K562 (cell line): ENCODE results near the gene KCTD21. TPM values are rescaled to one million over a fixed set of nuclear protein-coding genes. Genes with fewer than 3 reads are reported as not detected.
A peak's percentile ranks its signal among the peaks of the same experiment; 100 is the strongest.

Experiments
- ATAC-seq: fragments of 200-7000 bp; cut with Tn5 transposase; 3 replicates; pipeline ENCODE4 v1.9.1; 2020; ENCODE audit warnings: moderate library complexity
- BruUV-seq: library from RNA; stranded (reverse); fragments of 400-500 nt; replicated peaks from 2 replicates; lab custom pipeline; 2021; lab: Mats Ljungman, UMichigan
- CTCF ChIA-PET: fragments of 300-600 bp; formaldehyde crosslinking; extraction: SDS; loops from one replicate; lab custom pipeline; 2021; ENCODE audit warnings: low intra/inter-chr PET ratio; lab: Yijun Ruan, JAX
- POLR2A ChIA-PET: fragments of 300-600, 350-650 bp; sonication (Branson Sonifier 250); formaldehyde crosslinking; extraction: SDS; loops from one replicate; lab custom pipeline; 2021; ENCODE audit warnings: antibody characterized with exemption, inconsistent platforms; lab: Yijun Ruan, JAX
- DNase-seq, 4 experiments: peaks; one replicate each; pipeline versions ENCODE4 v3.0.0 to v3.0.0-alpha.2; 2011 to 2018; ENCODE audit warnings: low spot score in 3 of 4, mixed read lengths in 3 of 4; ENCODE audit errors: extremely low read depth in 1 of 4
- FAIRE-seq: peaks from 2 replicates; lab custom pipeline; 2011; peaks lifted over from hg19 to GRCh38; lab: Jason Lieb, UNC
- H2AFZ ChIP-seq: 2 replicates; pipeline ENCODE4 v1.6.0; 2011; ENCODE audit warnings: low read depth, low read length, control low read depth, inconsistent platforms
- H3K27ac ChIP-seq: fragments of 200-600 bp; 3 replicates; pipeline ENCODE4 v1.8.0; 2011; ENCODE audit warnings: low read depth, mild to moderate bottlenecking, control low read depth, inconsistent platforms, low read length, moderate library complexity, mixed read lengths; ENCODE audit errors: extremely low read depth
- H3K27me3 ChIP-seq, 2 experiments: fragments of 300-600 bp in 1 of 2; 2 replicates in 1 of 2; 3 replicates in 1 of 2; pipeline versions ENCODE4 v1.6.0 to v1.8.0; 2011; ENCODE audit warnings: inconsistent platforms in 2 of 2, low read length in 2 of 2, mild to moderate bottlenecking in 1 of 2, mixed read lengths in 1 of 2, moderate library complexity in 1 of 2; ENCODE audit not compliant: control insufficient read depth in 2 of 2, insufficient read depth in 2 of 2
- H3K36me3 ChIP-seq: fragments of 300-600 bp; 3 replicates; pipeline ENCODE4 v1.8.0; 2011; ENCODE audit warnings: mild to moderate bottlenecking, low read length, inconsistent platforms; ENCODE audit not compliant: control insufficient read depth, insufficient read depth
- H3K4me1 ChIP-seq, 2 experiments: fragments of 200-600 bp in 1 of 2; replicated peaks in 1 of 2; 2 replicates in 1 of 2; 3 replicates in 1 of 2; pipeline versions ENCODE4 v1.5.1 to v1.8.0; 2011; ENCODE audit warnings: inconsistent platforms in 2 of 2, low read length in 2 of 2, mild to moderate bottlenecking in 1 of 2, mixed read lengths in 1 of 2, moderate library complexity in 1 of 2; ENCODE audit not compliant: control insufficient read depth in 2 of 2, insufficient read depth in 2 of 2
- H3K4me2 ChIP-seq: 2 replicates; pipeline ENCODE4 v1.6.1; 2011; ENCODE audit warnings: low read length, control low read depth, inconsistent platforms, mixed read lengths; ENCODE audit not compliant: insufficient read depth
- H3K4me3 ChIP-seq: fragments of 200-600 bp; sonication (generic), shearing (Covaris generic); 2 replicates; pipeline ENCODE4 v1.5.1; 2016; ENCODE audit warnings: control low read depth, inconsistent platforms
- H3K79me2 ChIP-seq: fragments of 200-600 bp; 3 replicates; pipeline ENCODE4 v1.8.0; 2011; ENCODE audit warnings: low read length, inconsistent platforms; ENCODE audit not compliant: control insufficient read depth, insufficient read depth
- H3K9ac ChIP-seq, 2 experiments: 2 replicates each; pipeline versions ENCODE4 v1.6.0 to v1.6.1; 2011; ENCODE audit warnings: low read depth in 2 of 2, low read length in 2 of 2, control low read depth in 1 of 2, inconsistent platforms in 1 of 2, mild to moderate bottlenecking in 1 of 2, mixed read lengths in 1 of 2; ENCODE audit not compliant: insufficient read depth in 1 of 2
- H3K9me1 ChIP-seq: one replicate; pipeline ENCODE4 v1.6.0; 2011; ENCODE audit warnings: inconsistent platforms, mild to moderate bottlenecking, low read length, moderate library complexity; ENCODE audit not compliant: control insufficient read depth, insufficient read depth
- H3K9me3 ChIP-seq: replicated peaks from 2 replicates; pipeline ENCODE4 v1.5.1; 2011; ENCODE audit warnings: low read depth, low read length, inconsistent platforms; ENCODE audit not compliant: control insufficient read depth, insufficient read depth
- H4K20me1 ChIP-seq: replicated peaks from 2 replicates; pipeline ENCODE4 v1.6.1; 2011; ENCODE audit warnings: low read length, inconsistent platforms, mixed read lengths; ENCODE audit not compliant: control insufficient read depth, insufficient read depth
- C11orf30 ChIP-seq: fragments of 450-650 bp; IDR thresholded peaks from 2 replicates; pipeline ENCODE4 v1.6.1; 2016; ENCODE audit warnings: low read depth, mild to moderate bottlenecking
- ELF4 ChIP-seq: fragments of 450-650 bp; formaldehyde crosslinking; IDR thresholded peaks from 2 replicates; pipeline ENCODE4 v1.4.0; 2022; ENCODE audit warnings: missing genetic modification characterization
- ETV1 ChIP-seq: fragments of 450-650 bp; conservative IDR thresholded peaks from 2 replicates; pipeline ENCODE4 v1.6.1; 2016; ENCODE audit warnings: missing genetic modification characterization, control low read depth, low read depth, missing compliant biosample characterization
- FOXJ2 ChIP-seq: fragments of 200-800 bp; sonication (Bioruptor generic); IDR thresholded peaks from 2 replicates; pipeline ENCODE4 v1.6.1; 2016; ENCODE audit warnings: missing genetic modification characterization, missing compliant biosample characterization
- HMBOX1 ChIP-seq: sonication (generic); IDR thresholded peaks from 2 replicates; pipeline ENCODE4 v1.6.1; 2016
- JUND ChIP-seq, 2 experiments: IDR thresholded peaks; 2 replicates in 1 of 2; 3 replicates in 1 of 2; pipeline ENCODE4 v1.6.1; 2011; ENCODE audit warnings: borderline replicate concordance in 2 of 2, low read depth in 2 of 2, low read length in 2 of 2, improper control_type of control experiment in 1 of 2, missing biosample characterization in 1 of 2, missing genetic modification characterization in 1 of 2, missing genetic modification reagents in 1 of 2
- L3MBTL2 ChIP-seq: fragments of 450-650 bp; IDR thresholded peaks from 2 replicates; pipeline ENCODE4 v1.6.1; 2016; ENCODE audit warnings: mild to moderate bottlenecking, moderate library complexity
- MYC ChIP-seq, 2 experiments: fragments of 250-450 bp in 1 of 2; sonication (Bioruptor Pico) in 1 of 2; IDR thresholded peaks; 2 replicates each; pipeline versions ENCODE4 v1.5.1 to v1.6.1; 2012 to 2021; ENCODE audit warnings: low read depth in 2 of 2, borderline replicate concordance in 1 of 2, improper control_type of control experiment in 1 of 2, low read length in 1 of 2, mild to moderate bottlenecking in 1 of 2, moderate library complexity in 1 of 2
- NCOA2 ChIP-seq, 2 experiments: fragments of 450-650 bp; IDR thresholded peaks; 2 replicates each; pipeline ENCODE4 v1.6.1; 2018; ENCODE audit warnings: mild to moderate bottlenecking in 2 of 2, moderate library complexity in 1 of 2; ENCODE audit not compliant: partially characterized antibody in 2 of 2
- NFIC ChIP-seq: fragments of 450-650 bp; IDR thresholded peaks from 2 replicates; pipeline ENCODE4 v1.6.1; 2017; ENCODE audit warnings: mild to moderate bottlenecking, inconsistent platforms
- NFIX ChIP-seq: fragments of 250-450 bp; sonication (Bioruptor Pico); IDR thresholded peaks from 2 replicates; pipeline ENCODE4 v1.4.0; 2020; ENCODE audit warnings: low read depth, mild to moderate bottlenecking, moderate library complexity
- PHTF2 ChIP-seq: fragments of 250-450 bp; sonication (Bioruptor Pico); IDR thresholded peaks from 2 replicates; pipeline ENCODE4 v1.5.0; 2021; ENCODE audit warnings: mild to moderate bottlenecking
- POLR2G ChIP-seq: fragments of 200-400 bp; formaldehyde crosslinking; IDR thresholded peaks from 2 replicates; pipeline ENCODE4 v1.6.1; 2017; ENCODE audit warnings: low read depth, mild to moderate bottlenecking, antibody characterized with exemption, low read length, moderate library complexity
- RFX1 ChIP-seq: fragments of 450-650 bp; IDR thresholded peaks from 2 replicates; pipeline ENCODE4 v1.6.1; 2016; ENCODE audit warnings: mild to moderate bottlenecking, moderate library complexity
- SMAD1 ChIP-seq: fragments of 150-350 bp; IDR thresholded peaks from 2 replicates; pipeline ENCODE4 v1.6.1; 2014; ENCODE audit warnings: low read length, low read depth; ENCODE audit not compliant: partially characterized antibody
- SRF ChIP-seq, 2 experiments: fragments of 250-450, 450-650 bp in 1 of 2; sonication (Bioruptor Pico) in 1 of 2; sonication (generic) in 1 of 2; formaldehyde crosslinking; IDR thresholded peaks; 2 replicates each; pipeline versions ENCODE4 v1.5.0 to v1.5.1; 2020 to 2022; ENCODE audit warnings: mild to moderate bottlenecking in 1 of 2, missing genetic modification reagents in 1 of 2
- TCF3 ChIP-seq: sonication (generic); formaldehyde crosslinking; IDR thresholded peaks from 2 replicates; pipeline ENCODE4 v1.4.0; 2020; ENCODE audit warnings: mild to moderate bottlenecking, missing genetic modification reagents
- ZNF224 ChIP-seq: sonication (generic); formaldehyde crosslinking; IDR thresholded peaks from 2 replicates; pipeline ENCODE4 v1.8.0; 2022; ENCODE audit warnings: mild to moderate bottlenecking, missing genetic modification reagents
- ZNF324 ChIP-seq: fragments of 250-450 bp; sonication (Bioruptor Pico); IDR thresholded peaks from 2 replicates; pipeline ENCODE4 v1.4.0; 2020; ENCODE audit warnings: mild to moderate bottlenecking
- WGBS: fragments of 100-300 bp; shearing (Covaris generic); methylation state at CpG from one replicate; pipeline ENCODE4 v1.1.6; 2016; ENCODE audit warnings: low coverage, mixed read lengths; ENCODE audit not compliant: insufficient coverage; ENCODE audit errors: missing lambda C conversion rate; 5-methylcytosine and 5-hydroxymethylcytosine counted together
- in situ Hi-C: fragments of 300-500 bp; cut with MboI; formaldehyde crosslinking; loops from 4 replicates; pipeline ENCODE4 v1.15.0; 2018; ENCODE audit warnings: inconsistent platforms, mixed read lengths
- intact Hi-C: fragments of 100-400 bp; cut with micrococcal nuclease; formaldehyde crosslinking; loops from 2 replicates; pipeline ENCODE4 v1.14.2; 2022
- polyA plus RNA-seq, 8 experiments: library from polyadenylated mRNA; depleted of rRNA in 4 of 8; stranded (reverse) in 5 of 8; unstranded in 3 of 8; fragments of >200 nt; fragmentation: Nextera tagmentation in 2 of 8; fragmentation: Illumina TruSeq in 1 of 8; extraction: Ambion mirVana in 2 of 8; extraction: Trizol in 1 of 8; gene quantifications; 2 replicates each; pipeline versions ENCODE4 v1.2.1 to v1.2.3, GENCODE V29; 2011 to 2014; ENCODE audit warnings: inconsistent platforms in 1 of 8, missing spikeins in 1 of 8
- total RNA-seq, 7 experiments: library from RNA; depleted of rRNA in 6 of 7; stranded (reverse); fragments of >200 nt in 6 of 7; fragmentation: Illumina TruSeq in 2 of 7; extraction: Trizol in 2 of 7; gene quantifications; 2 replicates each; pipeline versions ENCODE4 v1.2.1 to v1.2.3, GENCODE V29; 2011 to 2021; ENCODE audit warnings: low replicate concordance in 1 of 7

KCTD21 gene
- total and polyA plus RNA-seq, 9 of the 15 experiments (the other 6 are each of a cell fraction or from before 2014, with no cell fraction given): 0.34 to 5.4 (median 1.9) TPM

DNA sequence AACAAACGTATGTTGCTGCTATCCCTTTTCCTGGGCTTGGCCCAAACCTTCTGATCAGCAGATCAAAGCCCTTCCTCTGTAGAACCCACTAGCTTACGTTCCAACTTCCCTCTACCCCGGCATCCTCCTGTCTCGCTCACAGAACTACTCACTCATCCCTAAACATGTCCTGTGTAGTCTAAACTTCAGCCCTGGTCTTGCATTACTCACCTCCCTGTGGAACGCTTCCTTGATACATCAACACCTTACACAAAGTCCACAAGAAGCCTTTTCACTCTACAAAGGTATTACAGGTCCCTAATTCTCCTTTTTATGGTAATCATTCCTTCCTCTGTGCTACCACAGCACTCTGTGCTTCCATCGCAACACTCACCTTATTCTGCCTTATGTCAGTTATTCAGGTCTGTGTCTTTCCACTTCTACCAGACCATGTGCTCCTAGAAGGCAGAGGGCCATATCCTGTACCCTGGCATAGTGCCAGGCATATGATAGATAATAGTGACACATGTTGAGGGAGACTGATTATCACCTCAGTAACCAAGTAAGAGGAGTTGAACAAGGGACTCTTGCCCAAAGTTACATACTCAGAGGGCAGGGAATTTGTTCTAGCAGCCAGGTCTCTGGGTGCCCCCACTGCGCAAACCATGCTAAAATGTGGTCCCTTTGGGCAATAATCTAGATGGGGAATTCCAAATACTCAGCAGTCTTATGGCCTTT is 41.9 kb upstream of the KCTD21 start:
- no peaks in the 10 kb centered on the region for H3K27me3 ChIP-seq
- DNase-seq (peak in 2 of 4 experiments; percentile 35 to 56), FAIRE-seq (no peak), ATAC-seq (peak; percentile 45)
- POLR2A ChIA-PET: no interaction called here
- H3K79me2 ChIP-seq: no peaks in the 10 kb centered on the region
- in situ Hi-C loops (no loop called here), intact Hi-C loops (loop anchor here (5.0 kb wide), 1 partner anchor 107 kb away; no protein-coding TSS in a partner anchor)
- no peaks in the 10 kb centered on the region for H4K20me1 ChIP-seq
- H3K36me3 ChIP-seq: peaks cover 22% of the 10 kb centered on the region; the same call in 2 of the 3 replicates
- H3K9me1 ChIP-seq: no peaks in the 10 kb centered on the region
- no peaks in the 10 kb centered on the region for H3K9me3 ChIP-seq
- no TSS peak for BruUV-seq
- H3K4me3 ChIP-seq: no peak overlapping the region
- no peak overlapping the region; a peak in 1 of 4 replicates for H3K9ac ChIP-seq
- no peak overlapping the region for H3K4me2 ChIP-seq
- WGBS: 64% methylated on average over 7 of the region's 7 CpGs
- H3K4me1 ChIP-seq: peaks cover 10 to 23% of the 10 kb centered on the region in 2 experiments
- CTCF ChIA-PET: interaction anchor here (2.7 to 3.2 kb wide), 2 partner anchors 202 to 334 kb away, joined by 18 to 30 read pairs; no protein-coding TSS in a partner anchor
- H3K27ac ChIP-seq: no peak overlapping the region
- no peak overlapping the region for H2AFZ ChIP-seq
- TF ChIP-seq MYC (IDR thresholded peaks at IDR 0.05; ENCODE audit: low read depth, low read length) (peak; percentile 87), MYC (CRISPR knock-in tag; IDR thresholded peaks at IDR 0.05; ENCODE audit: borderline replicate concordance, low read depth) (no peak), POLR2G (no peak), PHTF2 (CRISPR knock-in tag) (no peak), SRF (CRISPR knock-in tag; IDR thresholded peaks at IDR 0.05) (no peak), NCOA2 (IDR thresholded peaks at IDR 0.05; ENCODE audit: partially characterized antibody in 2 of 2) (peak in 1 of 2 experiments; percentile 20), TCF3 (no peak), L3MBTL2 (0 out of 2 replicates have a peak, but pooled peaks have one; percentile 48), SMAD1 (peak; percentile 92), C11orf30 (no peak), NFIX (CRISPR knock-in tag) (peak; percentile 92), NFIC (peak; percentile 99), JUND (IDR thresholded peaks at IDR 0.05; ENCODE audit: borderline replicate concordance, low read depth, low read length) (peak; percentile 13; the same call in 1 of the 2 replicates), JUND (tag; IDR thresholded peaks at IDR 0.05; ENCODE audit: borderline replicate concordance, low read depth, low read length) (0 out of 3 replicates have a peak, but pooled peaks have one; percentile 9), ELF4 (no peak), ETV1 (tag) (0 out of 2 replicates have a peak, but pooled peaks have one; percentile 19), FOXJ2 (tag) (peak; percentile 88), ZNF324 (CRISPR knock-in tag) (no peak), RFX1 (peak; percentile 52), HMBOX1 (peak; percentile 65), ZNF224 (no peak)
